HT-29 (cell line): ENCODE measurements around the gene TLK1. TPM values are rescaled to one million over a fixed set of nuclear protein-coding genes. Genes with fewer than 3 reads are reported as not detected.
"Not testable (repeated sequence)": the region's sequence is repeated elsewhere in the genome, so short reads cannot be mapped to it uniquely, and the experiment has no call there.

Experiments
- DNase-seq: peaks from one replicate; pipeline ENCODE4 v3.0.0-alpha.2; 2015; ENCODE audit warnings: low spot score
- total RNA-seq: library from RNA; depleted of rRNA; stranded (reverse); fragments of >200 nt; shearing (Covaris generic); gene quantifications from 2 replicates; pipeline ENCODE4 v1.2.3, GENCODE V29; 2014

Gene TLK1
- total RNA-seq, 1 experiment from 2014 or later, result 8.3 TPM

DNA sequence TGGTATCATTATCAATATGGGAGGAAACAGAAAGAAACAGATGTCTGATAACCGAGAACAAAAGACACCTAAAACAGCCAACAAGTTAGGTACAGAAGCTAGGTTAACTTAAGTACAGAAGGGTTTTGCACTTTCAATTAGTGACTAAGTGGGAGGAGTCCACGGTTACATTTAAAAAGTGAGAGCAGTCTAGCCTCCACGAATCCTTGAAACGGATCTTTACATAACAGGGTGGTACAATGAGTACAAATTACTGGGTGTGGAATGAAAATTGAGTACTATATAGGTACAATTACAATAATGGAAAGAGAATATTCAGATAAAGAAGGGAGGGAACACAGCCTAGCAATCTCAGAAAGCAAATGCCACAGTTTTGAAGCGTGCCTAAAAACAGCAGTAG, 76.6 kb downstream of the TLK1 start:
- no peak for DNase-seq

- DNase-seq, result no peak
Measured at GRCh38 chr2:171083451-171083850, 77.2 kb downstream of the TLK1 start.

GRCh38 chr2:171081649-171082111, 79.0 kb downstream of the TLK1 start:
- no peak for DNase-seq

DNA sequence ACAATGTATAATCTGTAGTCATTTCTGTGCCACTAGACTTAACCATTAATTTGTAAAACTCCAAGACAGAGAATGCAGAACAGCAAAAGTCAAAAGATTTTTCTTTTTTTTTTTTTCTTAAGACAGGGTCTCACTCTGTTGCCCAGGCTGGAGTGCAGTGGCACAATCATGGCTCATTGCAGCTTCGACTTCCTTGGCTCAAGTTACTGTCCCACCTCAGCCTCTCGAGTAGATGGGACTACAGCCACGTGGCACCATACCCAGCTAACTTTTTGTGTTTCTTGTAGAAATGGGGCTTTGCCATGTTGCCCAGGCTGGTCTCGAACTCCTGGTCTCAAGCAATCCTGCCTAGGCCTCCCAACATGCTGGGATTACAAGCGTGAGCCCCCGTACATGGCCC, 80.1 kb downstream of the TLK1 start:
- no peak for DNase-seq

- DNase-seq, result not testable (repeated sequence)
Measured at GRCh38 chr2:171076422-171076821, 84.3 kb downstream of the TLK1 start.

DNA sequence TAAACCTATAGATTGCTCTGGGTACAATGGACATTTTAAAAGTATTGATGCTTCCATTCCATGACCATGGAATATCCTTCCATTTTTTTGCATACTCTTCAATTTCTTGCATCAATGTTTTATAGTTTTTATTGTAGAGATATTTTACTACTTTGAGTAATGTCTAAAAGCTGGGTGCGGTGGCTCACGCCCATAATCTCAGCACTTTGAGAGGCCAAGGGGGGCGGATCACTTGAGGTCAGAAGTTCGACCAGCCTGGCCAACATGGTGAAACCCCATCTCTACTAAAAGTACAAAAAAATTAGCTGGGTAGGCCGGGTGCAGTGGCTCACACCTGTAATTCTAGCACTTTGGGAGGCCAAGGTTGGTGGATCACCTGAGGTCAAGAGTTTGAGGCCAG, 88.5 kb downstream of the TLK1 start:
- no peak for DNase-seq

DNA sequence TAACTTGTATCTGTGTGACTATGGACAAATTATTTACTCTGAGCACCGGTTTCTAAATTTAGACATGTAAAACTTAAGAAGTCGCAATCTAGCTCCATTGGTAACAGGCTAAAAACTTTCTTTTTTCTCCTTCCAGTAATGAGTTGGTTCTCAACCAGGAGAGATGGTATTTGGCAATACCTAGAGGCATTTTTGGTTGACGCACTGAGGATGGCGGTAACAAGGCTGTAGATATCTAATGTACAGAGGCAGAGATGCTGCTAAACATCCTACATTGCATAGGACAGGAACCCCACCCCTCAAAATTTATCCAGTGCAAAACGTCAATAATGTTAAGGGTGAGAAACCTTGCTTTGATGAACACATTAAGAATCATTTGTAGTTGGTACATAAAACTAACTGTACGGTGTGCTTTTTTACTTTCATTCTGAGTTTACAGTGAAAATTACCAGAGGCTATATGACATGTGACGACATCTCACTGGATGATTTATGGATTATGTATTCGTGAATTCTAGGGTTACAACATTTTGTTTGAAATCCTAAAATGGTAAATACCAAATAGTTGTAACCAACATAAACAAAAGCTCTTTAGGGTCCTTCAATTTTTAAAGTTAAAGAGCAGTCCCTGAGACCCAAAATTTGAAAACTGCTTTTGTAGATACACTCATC, 91.3 kb downstream of the TLK1 start:
- no peak for DNase-seq

DNA sequence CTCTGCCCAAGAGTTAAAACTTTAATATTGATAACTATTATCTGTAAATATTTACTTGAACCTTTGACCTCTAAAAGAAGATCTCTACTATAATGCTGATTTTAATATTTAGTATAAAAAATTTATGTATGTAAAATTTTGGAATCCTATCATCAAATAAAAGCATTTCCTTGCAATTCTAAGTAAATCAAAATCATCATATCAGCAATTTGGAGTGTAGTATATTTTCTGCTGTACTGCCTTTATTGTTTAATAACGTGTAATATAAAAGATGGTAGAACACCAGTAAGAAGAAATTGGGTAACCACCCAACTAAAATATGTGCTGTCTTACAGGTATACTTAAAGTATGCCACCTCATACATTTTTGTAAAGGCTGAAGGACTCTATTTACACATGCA, 94.6 kb downstream of the TLK1 start:
- no peak for DNase-seq

- DNase-seq, result no peak
Measured at GRCh38 chr2:171057575-171057974, 103.1 kb downstream of the TLK1 start.

DNA sequence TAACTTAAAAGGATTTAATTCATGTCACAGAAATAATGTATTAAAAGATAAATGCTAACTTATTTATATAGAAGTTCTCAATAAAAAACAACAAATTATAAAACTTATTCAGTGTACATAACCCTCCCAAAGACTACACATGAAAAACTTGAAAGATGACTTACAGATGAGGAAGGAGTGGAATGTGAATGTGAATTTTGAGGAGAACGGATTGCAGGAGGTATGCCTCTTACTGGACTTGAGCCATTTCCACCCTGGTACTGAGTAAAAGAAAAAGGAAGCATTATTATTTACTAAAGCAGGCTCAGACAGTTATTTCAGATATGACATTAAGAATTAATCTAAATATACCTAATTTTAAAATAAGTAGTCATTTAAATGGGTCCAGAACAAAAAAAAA, 104.4 kb downstream of the TLK1 start:
- no peak for DNase-seq

GRCh38 chr2:171049691-171050090, 111.0 kb downstream of the TLK1 start:
- DNase-seq, result no peak

GRCh38 chr2:171046048-171046560, 114.6 kb downstream of the TLK1 start:
- DNase-seq, result no peak

- DNase-seq, result no peak
Measured at GRCh38 chr2:171044416-171044815, 116.3 kb downstream of the TLK1 start.

DNA sequence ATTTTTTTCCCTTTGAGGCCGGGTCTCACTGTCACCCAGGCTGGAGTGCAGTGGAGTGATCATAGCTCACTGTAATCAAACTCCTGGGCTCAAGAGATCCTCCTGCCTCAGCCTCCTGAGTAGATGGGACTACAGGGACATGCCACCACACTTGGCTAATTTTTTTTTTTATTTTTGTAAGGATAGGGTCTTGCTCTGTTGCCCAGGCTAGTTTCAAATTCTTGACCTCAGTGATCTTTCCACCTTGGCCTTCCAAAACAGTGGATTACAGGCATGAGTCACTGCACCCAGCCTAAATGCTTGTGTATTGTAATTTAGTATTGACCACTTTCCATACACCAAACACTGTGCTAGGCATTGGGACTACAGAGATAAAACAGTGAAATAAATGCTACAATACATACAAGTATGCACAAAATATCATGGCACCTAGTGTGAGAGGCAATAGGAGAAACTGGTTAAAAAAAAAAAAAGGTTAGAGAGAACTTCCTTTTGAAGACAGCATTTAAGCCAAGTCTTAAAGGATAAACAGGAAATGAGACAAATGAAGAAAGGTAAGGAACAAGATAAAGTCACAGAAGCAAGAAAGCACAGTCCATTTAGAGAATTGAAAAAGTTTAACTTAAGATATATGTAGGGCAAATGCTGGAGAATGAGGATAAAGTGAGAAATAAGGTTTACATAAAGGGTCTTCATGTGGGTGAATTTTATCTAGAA, 118.3 kb downstream of the TLK1 start:
- no peak for DNase-seq

- DNase-seq, result no peak
Measured at GRCh38 chr2:171036532-171036931, 124.2 kb downstream of the TLK1 start.

DNA sequence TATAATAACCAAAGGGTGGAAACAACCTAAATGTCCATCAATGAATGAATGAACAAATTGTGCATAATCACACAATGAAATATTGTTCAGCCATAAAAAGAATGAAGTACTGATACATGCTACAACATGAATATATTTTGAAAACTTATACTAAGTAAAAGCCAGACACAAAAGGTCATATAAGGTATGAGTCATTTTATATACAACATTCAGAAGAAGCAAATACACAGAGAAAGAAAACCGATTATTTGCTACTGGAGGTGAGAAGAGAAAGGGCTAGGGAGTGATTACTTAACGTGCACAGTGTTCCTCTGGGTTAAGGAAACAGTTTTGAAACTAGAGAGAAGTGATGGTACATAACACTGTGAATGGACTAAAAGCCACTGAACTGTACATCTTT, 126.4 kb downstream of the TLK1 start:
- DNase-seq, result no peak

GRCh38 chr2:171025214-171025613, 135.5 kb downstream of the TLK1 start:
- peak; percentile 22 for DNase-seq

DNA sequence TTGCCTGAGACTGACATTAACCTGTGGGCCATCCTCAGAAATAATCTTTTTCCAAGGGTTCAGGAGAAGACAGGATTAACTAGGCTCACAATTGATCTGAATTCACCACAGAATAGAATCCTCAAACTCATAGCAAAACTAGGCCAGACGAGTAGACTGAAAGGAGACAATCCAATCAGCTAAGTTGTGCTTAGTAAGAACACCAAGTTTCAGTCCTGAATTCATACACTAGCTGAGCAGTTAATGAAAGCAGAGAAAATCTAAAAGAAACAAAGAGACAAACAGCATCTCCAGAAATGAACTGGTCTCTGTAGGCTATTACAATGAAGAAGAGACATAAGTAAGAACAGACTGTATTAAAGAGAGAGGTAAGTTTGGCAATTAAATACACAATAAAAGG, 142.2 kb downstream of the TLK1 start:
- DNase-seq, result no peak

GRCh38 chr2:171016125-171016524, 144.6 kb downstream of the TLK1 start:
- DNase-seq, result no peak

GRCh38 chr2:171013851-171014250, 146.8 kb downstream of the TLK1 start:
- no peak for DNase-seq

DNA sequence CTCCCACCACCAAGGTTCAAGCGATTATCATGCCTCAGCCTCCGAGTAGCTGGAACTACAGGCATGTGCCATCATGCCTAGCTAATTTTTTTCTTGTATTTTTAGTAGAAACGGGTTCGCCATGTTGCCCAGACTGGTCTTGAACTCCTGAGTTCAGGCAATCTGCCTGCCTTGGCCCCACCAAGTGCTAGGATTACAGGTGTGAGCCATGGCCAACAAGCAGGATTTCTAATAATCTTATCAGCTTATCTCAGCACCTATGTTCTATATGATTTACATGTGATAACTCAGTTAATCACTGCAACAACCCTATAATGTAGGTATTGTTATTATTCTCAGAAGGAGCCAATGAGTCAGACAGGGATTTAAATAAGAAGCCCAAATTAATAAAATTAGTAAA, 151.3 kb downstream of the TLK1 start:
- DNase-seq, result no peak

DNA sequence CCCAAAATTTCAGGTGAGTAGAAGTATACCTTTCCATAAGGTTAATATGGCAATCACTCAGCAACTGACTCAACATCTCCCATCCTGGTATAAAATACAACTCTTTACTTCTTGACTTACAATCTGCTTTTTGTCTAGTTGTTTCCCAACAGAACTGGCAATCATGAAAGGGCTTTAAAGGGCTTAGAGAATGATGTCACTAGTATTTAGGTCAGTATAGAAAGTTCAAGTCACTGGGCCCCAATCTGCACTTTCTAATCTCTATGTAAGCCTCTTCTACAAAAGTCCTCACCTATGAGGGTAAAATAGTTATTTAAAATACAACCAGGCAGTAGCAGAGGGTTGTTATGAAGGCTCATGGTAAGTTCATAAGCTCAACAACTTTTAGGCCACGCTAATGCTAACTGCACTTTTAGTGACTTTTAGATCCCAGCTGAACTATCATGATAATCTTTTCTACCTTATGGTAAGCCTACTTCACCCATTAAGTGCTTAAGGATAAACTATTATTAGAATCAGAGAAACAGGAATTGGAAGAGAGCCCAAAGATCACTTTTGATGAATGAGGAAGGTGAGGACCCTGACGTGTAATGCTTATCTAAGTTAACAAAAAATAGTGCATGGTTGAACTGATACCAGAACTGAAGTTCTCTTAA, 152.0 kb downstream of the TLK1 start:
- no peak for DNase-seq

GRCh38 chr2:171004833-171005232, 155.9 kb downstream of the TLK1 start:
- DNase-seq, result no peak
